CD4-positive, alpha-beta T cell (primary cell): ENCODE measurements around the gene SH3GLB2. TPM values are rescaled to one million over a fixed set of nuclear protein-coding genes. Genes with fewer than 3 reads are reported as not detected.

Source experiments
- ATAC-seq: fragments of 200-7000 bp; cut with Tn5 transposase; one replicate; pipeline ENCODE4 v1.10.0; 2022; ENCODE audit warnings: mild to moderate bottlenecking; ENCODE audit not compliant: poor library complexity
- CTCF ChIA-PET: fragments of 350-600 bp; sonication (Branson Sonifier 250); formaldehyde crosslinking; loops from one replicate; lab custom pipeline; 2021; ENCODE audit warnings: antibody characterized with exemption, inconsistent platforms; lab: Charles Lee
- POLR2A ChIA-PET: fragments of 350-600 bp; sonication (Branson Sonifier 250); formaldehyde crosslinking; loops from one replicate; lab custom pipeline; 2021; ENCODE audit warnings: antibody characterized with exemption, inconsistent platforms; lab: Charles Lee
- DNase-seq, 14 experiments: peaks; one replicate each; pipeline ENCODE4 v3.0.0-alpha.2; 2013 to 2020; ENCODE audit warnings: mixed read lengths in 2 of 14
- H3K27ac ChIP-seq, 2 donors: one replicate each; pipeline versions ENCODE4 v1.5.1 to v1.7.0; 2013; ENCODE audit warnings: low read length in 2 of 2, low read depth in 1 of 2, mild to moderate bottlenecking in 1 of 2
- H3K27me3 ChIP-seq, 2 experiments: 1 replicate in 1 of 2; 2 replicates in 1 of 2; pipeline versions ENCODE4 v1.6.1 to v1.7.0; 2013; ENCODE audit warnings: low read length in 2 of 2, control low read depth in 1 of 2, mild to moderate bottlenecking in 1 of 2, moderate library complexity in 1 of 2; ENCODE audit not compliant: insufficient read depth in 2 of 2, control insufficient read depth in 1 of 2
- H3K36me3 ChIP-seq: one replicate; pipeline ENCODE4 v1.6.1; 2013; ENCODE audit warnings: low read length, control low read depth; ENCODE audit not compliant: insufficient read depth
- H3K4me1 ChIP-seq: one replicate; pipeline ENCODE4 v1.6.1; 2013; ENCODE audit warnings: low read length, control low read depth; ENCODE audit not compliant: insufficient read depth
- H3K4me3 ChIP-seq: one replicate; pipeline ENCODE4 v1.5.1; 2013; ENCODE audit warnings: mild to moderate bottlenecking, low read length, moderate library complexity
- H3K9me3 ChIP-seq, 2 experiments: 1 replicate in 1 of 2; 2 replicates in 1 of 2; pipeline versions ENCODE4 v1.6.1 to v1.7.0; 2013; ENCODE audit warnings: low read length in 2 of 2, mild to moderate bottlenecking in 2 of 2, control low read depth in 1 of 2, moderate library complexity in 1 of 2; ENCODE audit not compliant: control insufficient read depth in 1 of 2, insufficient read depth in 1 of 2
- H3K27ac Mint-ChIP-seq: one replicate; pipeline ENCODE4 v1.8.0; 2020; ENCODE audit warnings: mixed read lengths
- H3K27me3 Mint-ChIP-seq: one replicate; pipeline ENCODE4 v1.8.0; 2021; ENCODE audit warnings: mixed read lengths
- H3K36me3 Mint-ChIP-seq: one replicate; pipeline ENCODE4 v1.8.0; 2021; ENCODE audit warnings: low read depth, mixed read lengths
- H3K4me1 Mint-ChIP-seq: one replicate; pipeline ENCODE4 v1.8.0; 2021; ENCODE audit warnings: low read depth, mixed read lengths
- H3K4me3 Mint-ChIP-seq: one replicate; pipeline ENCODE4 v1.8.0; 2020; ENCODE audit warnings: mild to moderate bottlenecking, mixed read lengths
- H3K9me3 Mint-ChIP-seq: one replicate; pipeline ENCODE4 v1.8.0; 2020; ENCODE audit warnings: mixed read lengths
- intact Hi-C, 2 experiments: fragments of 100-400 bp; cut with DNase I in 1 of 2; cut with micrococcal nuclease in 1 of 2; formaldehyde crosslinking; loops; one replicate each; pipeline versions ENCODE4 v1.15.1 to v1.9.0; 2023 to 2025; cut with DNase I, micrococcal nuclease
- total RNA-seq, 174 experiments: library from RNA in 2 of 174; stranded (reverse) in 2 of 174; gene quantifications; one replicate each; pipeline ENCODE4 v1.2.3 and lab custom pipeline; 2021 to 2026
- TF ChIP-seq, protein P1 (sequence below): fragments of 200-600 bp; IDR thresholded peaks from one replicate; pipeline ENCODE4 v1.8.0; 2022; ENCODE audit warnings: antibody characterized with exemption, mild to moderate bottlenecking

SH3GLB2 gene
- total RNA-seq, 2 experiments from 2014 or later: 65.6 to 69.1 TPM

DNA sequence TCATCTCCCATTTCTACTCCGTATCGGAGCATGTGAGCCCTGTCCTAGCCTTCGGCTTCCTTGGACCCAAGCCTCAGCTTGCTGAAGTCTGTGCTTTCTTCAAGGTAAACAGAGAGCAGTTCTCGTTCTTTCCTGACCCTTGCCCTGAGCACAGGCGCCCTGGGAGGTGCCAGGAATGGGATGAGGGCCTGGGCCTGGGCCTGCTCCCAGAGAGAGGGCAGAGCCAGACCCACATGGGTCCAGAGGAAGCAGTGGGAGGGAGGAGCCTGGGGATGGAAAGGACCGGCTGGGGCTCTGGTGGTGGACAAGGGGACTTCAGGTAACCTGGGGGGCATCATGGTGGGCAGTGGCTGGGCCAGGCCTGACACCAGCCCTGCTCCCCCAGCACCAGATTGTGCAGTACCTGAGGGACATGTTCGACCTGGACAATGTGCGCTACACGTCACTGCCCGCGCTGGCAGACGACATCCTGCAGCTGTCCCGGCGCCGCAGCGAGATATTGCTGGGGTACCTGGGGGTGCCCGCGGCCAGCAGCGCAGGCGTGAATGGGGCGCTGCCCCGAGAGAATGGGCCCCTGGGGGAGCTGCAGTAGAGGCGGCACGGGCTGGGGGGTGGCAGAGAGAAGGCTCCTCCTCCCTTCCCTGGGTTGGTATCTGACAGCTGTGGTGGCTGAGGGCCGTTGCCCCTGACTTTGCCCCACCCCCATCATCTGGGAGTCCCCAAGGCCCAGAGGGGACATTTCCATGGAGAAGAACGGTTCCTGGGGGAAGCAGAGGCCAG is 41.9 kb upstream of the SH3GLB2 start:
- TF ChIP-seq, protein P1, sequence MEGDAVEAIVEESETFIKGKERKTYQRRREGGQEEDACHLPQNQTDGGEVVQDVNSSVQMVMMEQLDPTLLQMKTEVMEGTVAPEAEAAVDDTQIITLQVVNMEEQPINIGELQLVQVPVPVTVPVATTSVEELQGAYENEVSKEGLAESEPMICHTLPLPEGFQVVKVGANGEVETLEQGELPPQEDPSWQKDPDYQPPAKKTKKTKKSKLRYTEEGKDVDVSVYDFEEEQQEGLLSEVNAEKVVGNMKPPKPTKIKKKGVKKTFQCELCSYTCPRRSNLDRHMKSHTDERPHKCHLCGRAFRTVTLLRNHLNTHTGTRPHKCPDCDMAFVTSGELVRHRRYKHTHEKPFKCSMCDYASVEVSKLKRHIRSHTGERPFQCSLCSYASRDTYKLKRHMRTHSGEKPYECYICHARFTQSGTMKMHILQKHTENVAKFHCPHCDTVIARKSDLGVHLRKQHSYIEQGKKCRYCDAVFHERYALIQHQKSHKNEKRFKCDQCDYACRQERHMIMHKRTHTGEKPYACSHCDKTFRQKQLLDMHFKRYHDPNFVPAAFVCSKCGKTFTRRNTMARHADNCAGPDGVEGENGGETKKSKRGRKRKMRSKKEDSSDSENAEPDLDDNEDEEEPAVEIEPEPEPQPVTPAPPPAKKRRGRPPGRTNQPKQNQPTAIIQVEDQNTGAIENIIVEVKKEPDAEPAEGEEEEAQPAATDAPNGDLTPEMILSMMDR: no peak
- no peak for ATAC-seq
- peaks cover 35% of the 10 kb centered on the region for H3K4me1 Mint-ChIP-seq
- POLR2A ChIA-PET: interaction anchor here (1.1 to 2.4 kb wide), 3 partner anchors 10 to 42 kb away, joined by 3 to 25 read pairs (median 8); partner anchors contain the start of genes DOLPP1, MIGA2 and SH3GLB2
- no peaks in the 10 kb centered on the region for H3K9me3 Mint-ChIP-seq
- H3K36me3 Mint-ChIP-seq: peaks cover 25% of the 10 kb centered on the region
- peaks cover 64% of the 10 kb centered on the region for H3K4me1 ChIP-seq
- H3K27me3 Mint-ChIP-seq: no peaks in the 10 kb centered on the region
- intact Hi-C loops: no loop called here
- H3K4me3 ChIP-seq: no peak overlapping the region
- CTCF ChIA-PET: interaction anchor here (0.6 kb wide), 1 partner anchor 79 kb away, joined by 4 read pairs; no protein-coding TSS in a partner anchor
- no peak overlapping the region for H3K4me3 Mint-ChIP-seq
- no peak for DNase-seq
- H3K27me3 ChIP-seq: no peaks in the 10 kb centered on the region
- peak overlapping the region; percentile 88 for H3K27ac Mint-ChIP-seq
- no peaks in the 10 kb centered on the region for H3K9me3 ChIP-seq
- peak overlapping the region in 1 of 2 donors; percentile 7 for H3K27ac ChIP-seq
- peaks cover 23% of the 10 kb centered on the region for H3K36me3 ChIP-seq

GRCh38 chr9:129068990-129069861 is 41.1 kb upstream of the SH3GLB2 start:
- ChIA-PET POLR2A (interaction anchor here (0.8 to 2.4 kb wide), 4 partner anchors 11 to 41 kb away, joined by 3 to 25 read pairs (median 6); partner anchors contain the start of genes DOLPP1, MIGA2 and SH3GLB2), CTCF (interaction anchor here (0.5 to 0.6 kb wide), 2 partner anchors 78 to 120 kb away, joined by 3 to 4 read pairs; no protein-coding TSS in a partner anchor)
- peak overlapping the region; percentile 9 to 52 for H3K27ac ChIP-seq
- intact Hi-C loops: no loop called here
- peaks cover 63% of the 10 kb centered on the region for H3K4me1 ChIP-seq
- TF ChIP-seq, protein P1: no peak
- no peaks in the 10 kb centered on the region for H3K9me3 ChIP-seq
- no peaks in the 10 kb centered on the region for H3K9me3 Mint-ChIP-seq
- peaks cover 27% of the 10 kb centered on the region for H3K36me3 ChIP-seq
- H3K27me3 ChIP-seq: no peaks in the 10 kb centered on the region
- peaks cover 33% of the 10 kb centered on the region for H3K36me3 Mint-ChIP-seq
- ATAC-seq (peak; percentile 90), DNase-seq (peak; percentile 21 to 84 (median 53))
- H3K4me3 ChIP-seq: no peak overlapping the region
- H3K27ac Mint-ChIP-seq: peak overlapping the region; percentile 88
- peak overlapping the region; percentile 74 for H3K4me3 Mint-ChIP-seq
- H3K27me3 Mint-ChIP-seq: no peaks in the 10 kb centered on the region
- H3K4me1 Mint-ChIP-seq: peaks cover 35% of the 10 kb centered on the region

DNA sequence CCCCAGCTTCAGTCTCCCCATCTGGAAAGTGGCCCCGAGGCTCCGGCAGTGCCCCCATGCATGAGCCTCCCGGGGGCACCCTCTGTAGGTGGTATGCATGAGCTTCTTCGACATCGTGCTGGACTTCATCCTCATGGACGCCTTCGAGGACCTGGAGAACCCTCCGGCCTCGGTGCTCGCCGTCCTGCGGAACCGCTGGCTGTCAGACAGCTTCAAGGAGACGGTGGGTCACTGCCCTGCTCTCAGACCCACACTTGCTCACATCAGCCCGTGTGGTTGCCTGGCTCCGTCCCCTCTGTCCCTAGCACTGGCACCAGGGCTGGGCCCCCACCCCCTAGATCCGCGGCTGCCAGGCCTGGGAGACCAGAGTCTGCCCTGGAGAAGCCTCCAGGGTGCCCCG is 40.0 kb upstream of the SH3GLB2 start:
- CTCF ChIA-PET: interaction anchor here (0.8 kb wide), 1 partner anchor 14 kb away, joined by 3 read pairs; no protein-coding TSS in a partner anchor
- H3K9me3 ChIP-seq: no peaks in the 10 kb centered on the region

More for the DNA sequence above, 40.0 kb upstream of the SH3GLB2 start:
- Mint-ChIP-seq H3K4me1 (peaks cover 30% of the 10 kb centered on the region), H3K9me3 (no peaks in the 10 kb centered on the region), H3K27ac (peak overlapping the region; percentile 88), H3K36me3 (peaks cover 42% of the 10 kb centered on the region), H3K27me3 (no peaks in the 10 kb centered on the region), H3K4me3 (no peak overlapping the region)
- TF ChIP-seq, protein P1: no peak
- Histone ChIP-seq H3K27me3 (no peaks in the 10 kb centered on the region), H3K4me1 (peaks cover 56% of the 10 kb centered on the region), H3K27ac (peak overlapping the region in 1 of 2 donors; percentile 9), H3K4me3 (no peak overlapping the region), H3K36me3 (peaks cover 36% of the 10 kb centered on the region)
- POLR2A ChIA-PET: interaction anchor here (2.4 kb wide), 1 partner anchor 12 kb away, joined by 25 read pairs; the partner anchor contains the start of gene DOLPP1
- DNase-seq (peak in 1 of 14 experiments; percentile 24), ATAC-seq (no peak)
- intact Hi-C loops: no loop called here
